HUES64 (cell line): ENCODE results near the gene PRODH2.
"Not testable (repeated sequence)": the region's sequence is repeated elsewhere in the genome, so short reads cannot be mapped to it uniquely, and the experiment has no call there.

Experiments used
- H3K27ac ChIP-seq: 2 replicates; pipeline ENCODE4 v1.7.0; 2013; ENCODE audit warnings: low read depth, low read length, inconsistent platforms
- H3K27me3 ChIP-seq: 2 replicates; pipeline ENCODE4 v1.6.1; 2013; ENCODE audit warnings: mild to moderate bottlenecking, low read length; ENCODE audit not compliant: insufficient read depth
- H3K36me3 ChIP-seq: 2 replicates; pipeline ENCODE4 v1.6.1; 2013; ENCODE audit warnings: mild to moderate bottlenecking, low read length; ENCODE audit not compliant: insufficient read depth
- H3K4me1 ChIP-seq: 2 replicates; pipeline ENCODE4 v1.6.1; 2013; ENCODE audit warnings: mild to moderate bottlenecking, low read length, moderate library complexity; ENCODE audit not compliant: insufficient read depth
- H3K4me3 ChIP-seq: 2 replicates; pipeline ENCODE4 v1.5.1; 2013; ENCODE audit warnings: mild to moderate bottlenecking, low read length, moderate library complexity
- H3K9ac ChIP-seq: 2 replicates; pipeline ENCODE4 v1.6.1; 2013; ENCODE audit warnings: mild to moderate bottlenecking, low read depth, low read length
- H3K9me3 ChIP-seq: 2 replicates; pipeline ENCODE4 v1.6.1; 2013; ENCODE audit warnings: low read depth, low read length; ENCODE audit not compliant: insufficient read depth
- WGBS: fragments of 150-250, 120-280 bp; methylation state at CpG from one replicate; pipeline ENCODE4 v1.1.7; 2013; ENCODE audit warnings: missing lambda C conversion rate; 5-methylcytosine and 5-hydroxymethylcytosine counted together

The PRODH2 gene

GRCh38 chr19:35841961-35842595, 29.4 kb upstream of the PRODH2 start:
- Histone ChIP-seq H3K4me1 (no peaks in the 10 kb centered on the region; the same call in 1 of the 2 replicates), H3K27me3 (peaks cover 60% of the 10 kb centered on the region), H3K9me3 (no peaks in the 10 kb centered on the region), H3K9ac (no peak overlapping the region), H3K4me3 (no peak overlapping the region), H3K27ac (no peak overlapping the region), H3K36me3 (no peaks in the 10 kb centered on the region)
- 74% methylated on average over 13 of the region's 13 CpGs for WGBS

- WGBS, result 64% methylated on average over 11 of the region's 11 CpGs
- H3K36me3 ChIP-seq, H3K4me3 ChIP-seq, H3K27ac ChIP-seq, H3K9me3 ChIP-seq, H3K9ac ChIP-seq, H3K4me1 ChIP-seq: not testable (repeated sequence)
- H3K27me3 ChIP-seq, result peaks cover 21% of the 10 kb centered on the region
Measured at GRCh38 chr19:35836096-35836495, 23.5 kb upstream of the PRODH2 start.

- Histone ChIP-seq H3K4me1 (no peaks in the 10 kb centered on the region), H3K27ac (no peak overlapping the region), H3K27me3 (peaks cover 28% of the 10 kb centered on the region), H3K9ac (no peak overlapping the region), H3K36me3 (no peaks in the 10 kb centered on the region), H3K4me3 (no peak overlapping the region), H3K9me3 (no peaks in the 10 kb centered on the region)
- WGBS, result 71% methylated on average over 7 of the region's 7 CpGs
Measured at GRCh38 chr19:35833972-35834371, 21.3 kb upstream of the PRODH2 start.

- Histone ChIP-seq H3K4me1 (no peaks in the 10 kb centered on the region), H3K9ac (no peak overlapping the region), H3K27ac (no peak overlapping the region), H3K36me3 (no peaks in the 10 kb centered on the region), H3K27me3 (peaks cover 26% of the 10 kb centered on the region), H3K4me3 (no peak overlapping the region), H3K9me3 (no peaks in the 10 kb centered on the region)
- 73% methylated on average over 4 of the region's 4 CpGs for WGBS
Measured at GRCh38 chr19:35832054-35832453, 19.4 kb upstream of the PRODH2 start.

- Histone ChIP-seq H3K27ac (no peak overlapping the region), H3K27me3 (peaks cover 21% of the 10 kb centered on the region; the same call in 1 of the 2 replicates), H3K36me3 (no peaks in the 10 kb centered on the region), H3K9me3 (no peaks in the 10 kb centered on the region), H3K4me3 (no peak overlapping the region), H3K9ac (no peak overlapping the region), H3K4me1 (no peaks in the 10 kb centered on the region)
- 75% methylated on average over 16 of the region's 18 CpGs for WGBS
Measured at GRCh38 chr19:35830986-35831385, 18.3 kb upstream of the PRODH2 start.

GRCh38 chr19:35828692-35829301, 16.2 kb upstream of the PRODH2 start:
- WGBS, result 9% methylated on average over 11 of the region's 12 CpGs
- H3K4me3 ChIP-seq, result no peak overlapping the region
- no peak overlapping the region for H3K9ac ChIP-seq
- H3K9me3 ChIP-seq, result no peaks in the 10 kb centered on the region
- no peaks in the 10 kb centered on the region for H3K36me3 ChIP-seq
- H3K27ac ChIP-seq, result no peak overlapping the region
- H3K4me1 ChIP-seq, result no peaks in the 10 kb centered on the region
- peaks cover 25% of the 10 kb centered on the region for H3K27me3 ChIP-seq

- Histone ChIP-seq H3K27me3 (peaks cover 4% of the 10 kb centered on the region; the same call in 1 of the 2 replicates), H3K4me1 (0 out of 2 replicates have a peak, but pooled peaks cover 2% of the 10 kb centered on the region), H3K9me3 (no peaks in the 10 kb centered on the region), H3K36me3 (no peaks in the 10 kb centered on the region), H3K9ac (no peak overlapping the region), H3K27ac (no peak overlapping the region), H3K4me3 (no peak overlapping the region)
- WGBS, result 93% methylated on average over 5 of the region's 5 CpGs
Measured at GRCh38 chr19:35824150-35824549, 11.5 kb upstream of the PRODH2 start.

GRCh38 chr19:35822579-35822978, 9.9 kb upstream of the PRODH2 start:
- Histone ChIP-seq H3K27ac (no peak overlapping the region), H3K36me3 (no peaks in the 10 kb centered on the region), H3K4me3 (no peak overlapping the region), H3K27me3 (peaks cover 4% of the 10 kb centered on the region; the same call in 1 of the 2 replicates), H3K4me1 (0 out of 2 replicates have a peak, but pooled peaks cover 2% of the 10 kb centered on the region), H3K9ac (no peak overlapping the region), H3K9me3 (no peaks in the 10 kb centered on the region)
- WGBS, result 74% methylated on average over 3 of the region's 3 CpGs

GRCh38 chr19:35818445-35818844, 5.8 kb upstream of the PRODH2 start:
- peaks cover 7% of the 10 kb centered on the region; the same call in 1 of the 2 replicates for H3K4me1 ChIP-seq
- no peak overlapping the region for H3K27ac ChIP-seq
- H3K4me3 ChIP-seq, result no peak overlapping the region
- no peaks in the 10 kb centered on the region for H3K9me3 ChIP-seq
- H3K36me3 ChIP-seq, result no peaks in the 10 kb centered on the region
- 84% methylated on average over 3 of the region's 3 CpGs for WGBS
- H3K27me3 ChIP-seq, result no peaks in the 10 kb centered on the region
- no peak overlapping the region for H3K9ac ChIP-seq

- Histone ChIP-seq H3K4me3 (no peak overlapping the region), H3K9me3 (no peaks in the 10 kb centered on the region), H3K9ac (no peak overlapping the region), H3K36me3 (no peaks in the 10 kb centered on the region), H3K4me1 (peaks cover 7% of the 10 kb centered on the region; the same call in 1 of the 2 replicates), H3K27ac (no peak overlapping the region), H3K27me3 (no peaks in the 10 kb centered on the region)
- 88% methylated on average over 9 of the region's 9 CpGs for WGBS
Measured at GRCh38 chr19:35816846-35817245, 4.2 kb upstream of the PRODH2 start.

GRCh38 chr19:35816262-35816661, 3.6 kb upstream of the PRODH2 start:
- H3K9ac ChIP-seq, result no peak overlapping the region
- no peaks in the 10 kb centered on the region for H3K36me3 ChIP-seq
- no peaks in the 10 kb centered on the region for H3K9me3 ChIP-seq
- no peak overlapping the region for H3K4me3 ChIP-seq
- H3K4me1 ChIP-seq, result peaks cover 7% of the 10 kb centered on the region; the same call in 1 of the 2 replicates
- H3K27ac ChIP-seq, result no peak overlapping the region
- 40% methylated on average over 6 of the region's 6 CpGs for WGBS
- H3K27me3 ChIP-seq, result no peaks in the 10 kb centered on the region
